ENCODE measurements around the gene ZNRF1.
"Not testable (repeated sequence)": the region's sequence is repeated elsewhere in the genome, so short reads cannot be mapped to it uniquely, and the experiment has no call there.

ZNRF1 gene

GRCh38 chr16:75019586-75019985 lies 20.8 kb downstream of the ZNRF1 start:
- TF ChIP-seq CTCF (IDR thresholded peaks at IDR 0.05; ENCODE audit: low read length, missing control alignments): no peak
- H3K4me3 ChIP-seq (replicated peaks; ENCODE audit: low read depth, low read length): no peak overlapping the region
- DNase-seq (ENCODE audit: low read depth): no peak

GRCh38 chr16:75021410-75021809 lies 22.6 kb downstream of the ZNRF1 start:
- no peak overlapping the region for H3K4me3 ChIP-seq (replicated peaks; ENCODE audit: low read depth, low read length)
- no peak for DNase-seq (ENCODE audit: low read depth)
- no peak for TF ChIP-seq CTCF (IDR thresholded peaks at IDR 0.05; ENCODE audit: low read length, missing control alignments)

- DNase-seq (ENCODE audit: low read depth): no peak
- TF ChIP-seq CTCF (IDR thresholded peaks at IDR 0.05; ENCODE audit: low read length, missing control alignments): no peak
- H3K4me3 ChIP-seq (replicated peaks; ENCODE audit: low read depth, low read length): no peak overlapping the region
Measured at GRCh38 chr16:75022567-75022966, 23.7 kb downstream of the ZNRF1 start.

GRCh38 chr16:75023009-75023408 lies 24.2 kb downstream of the ZNRF1 start:
- H3K4me3 ChIP-seq (replicated peaks; ENCODE audit: low read depth, low read length): no peak overlapping the region
- no peak for TF ChIP-seq CTCF (IDR thresholded peaks at IDR 0.05; ENCODE audit: low read length, missing control alignments)
- no peak for DNase-seq (ENCODE audit: low read depth)

- no peak overlapping the region for H3K4me3 ChIP-seq (replicated peaks; ENCODE audit: low read depth, low read length)
- no peak for DNase-seq (ENCODE audit: low read depth)
- TF ChIP-seq CTCF (IDR thresholded peaks at IDR 0.05; ENCODE audit: low read length, missing control alignments): no peak
Measured at GRCh38 chr16:75024182-75024581, 25.4 kb downstream of the ZNRF1 start.

- no peak overlapping the region for H3K4me3 ChIP-seq (replicated peaks; ENCODE audit: low read depth, low read length)
- no peak for DNase-seq (ENCODE audit: low read depth)
- TF ChIP-seq CTCF (IDR thresholded peaks at IDR 0.05; ENCODE audit: low read length, missing control alignments): no peak
Measured at GRCh38 chr16:75024594-75024993, 25.8 kb downstream of the ZNRF1 start.

- TF ChIP-seq CTCF (IDR thresholded peaks at IDR 0.05; ENCODE audit: low read length, missing control alignments): no peak
- DNase-seq (ENCODE audit: low read depth): no peak
- H3K4me3 ChIP-seq (replicated peaks; ENCODE audit: low read depth, low read length): no peak overlapping the region
Measured at GRCh38 chr16:75025761-75026160, 26.9 kb downstream of the ZNRF1 start.

- peak; percentile 98 for DNase-seq (ENCODE audit: low read depth)
Measured at GRCh38 chr16:75026239-75026891, 27.5 kb downstream of the ZNRF1 start.

More at GRCh38 chr16:75026239-75026891, 27.5 kb downstream of the ZNRF1 start:
- H3K4me3 ChIP-seq (replicated peaks; ENCODE audit: low read depth, low read length): not testable (repeated sequence)
